Naive thymus-derived CD4-positive, alpha-beta T cell (primary cell): ENCODE data around the gene SSBP2. TPM values are rescaled to one million over a fixed set of nuclear protein-coding genes. Genes with fewer than 3 reads are reported as not detected.

Experiments used
- ATAC-seq: fragments of 150-1000 bp; cut with Tn5 transposase; 2 replicates; pipeline ENCODE4 v1.10.0; 2021; ENCODE audit warnings: mild to moderate bottlenecking, moderate library complexity
- CTCF ChIA-PET: fragments of 350-600 bp; sonication (Branson Sonifier 250); formaldehyde crosslinking; loops from one replicate; lab custom pipeline; 2021; ENCODE audit warnings: antibody characterized with exemption; lab: Charles Lee
- POLR2A ChIA-PET: fragments of 350-600 bp; sonication (Branson Sonifier 250); formaldehyde crosslinking; loops from one replicate; lab custom pipeline; 2021; ENCODE audit warnings: antibody characterized with exemption, inconsistent platforms; lab: Charles Lee
- DNase-seq, 9 donors: peaks; one replicate each; pipeline versions ENCODE4 v3.0.0 to v3.0.0-alpha.2; 2020 to 2022; ENCODE audit warnings: mixed read lengths in 1 of 9
- H3K27ac ChIP-seq: one replicate; pipeline ENCODE4 v1.7.0; 2013; ENCODE audit warnings: mild to moderate bottlenecking, low read depth, low read length, moderate library complexity
- H3K27me3 ChIP-seq, 2 donors: one replicate each; pipeline ENCODE4 v1.7.0; 2013; ENCODE audit warnings: low read length in 2 of 2, mild to moderate bottlenecking in 2 of 2, moderate library complexity in 2 of 2; ENCODE audit not compliant: control insufficient read depth in 2 of 2, insufficient read depth in 2 of 2
- H3K36me3 ChIP-seq, 3 experiments: 1 replicate in 2 of 3; 2 replicates in 1 of 3; pipeline ENCODE4 v1.7.0; 2013; ENCODE audit warnings: low read length in 3 of 3, mild to moderate bottlenecking in 3 of 3, moderate library complexity in 1 of 3; ENCODE audit not compliant: insufficient read depth in 3 of 3, control insufficient read depth in 2 of 3
- H3K4me1 ChIP-seq, 2 donors: one replicate each; pipeline ENCODE4 v1.7.0; 2013; ENCODE audit warnings: low read length in 2 of 2, mild to moderate bottlenecking in 2 of 2, moderate library complexity in 1 of 2; ENCODE audit not compliant: control insufficient read depth in 2 of 2, insufficient read depth in 2 of 2
- H3K4me3 ChIP-seq: 2 replicates; pipeline ENCODE4 v1.7.0; 2013; ENCODE audit warnings: mild to moderate bottlenecking, low read length
- H3K9me3 ChIP-seq, 3 experiments: 1 replicate in 2 of 3; 2 replicates in 1 of 3; pipeline ENCODE4 v1.7.0; 2013; ENCODE audit warnings: low read length in 3 of 3; ENCODE audit not compliant: control insufficient read depth in 2 of 3
- H3K27ac Mint-ChIP-seq, 9 donors: one replicate each; pipeline ENCODE4 v1.8.0; 2020 to 2022; ENCODE audit warnings: mixed read lengths in 9 of 9, mild to moderate bottlenecking in 8 of 9, moderate library complexity in 5 of 9, inconsistent platforms in 2 of 9
- H3K27me3 Mint-ChIP-seq, 5 donors: one replicate each; pipeline ENCODE4 v1.8.0; 2021 to 2022; ENCODE audit warnings: mixed read lengths in 5 of 5, mild to moderate bottlenecking in 1 of 5
- H3K36me3 Mint-ChIP-seq, 5 donors: one replicate each; pipeline ENCODE4 v1.8.0; 2020 to 2022; ENCODE audit warnings: mixed read lengths in 5 of 5, mild to moderate bottlenecking in 3 of 5, inconsistent platforms in 1 of 5
- H3K4me1 Mint-ChIP-seq, 7 donors: one replicate each; pipeline ENCODE4 v1.8.0; 2020 to 2022; ENCODE audit warnings: mixed read lengths in 7 of 7, mild to moderate bottlenecking in 3 of 7, inconsistent platforms in 1 of 7
- H3K4me3 Mint-ChIP-seq, 10 donors: one replicate each; pipeline ENCODE4 v1.8.0; 2020 to 2022; ENCODE audit warnings: mild to moderate bottlenecking in 10 of 10, mixed read lengths in 10 of 10, moderate library complexity in 6 of 10, inconsistent platforms in 2 of 10
- H3K9me3 Mint-ChIP-seq, 11 donors: one replicate each; pipeline ENCODE4 v1.8.0; 2020 to 2022; ENCODE audit warnings: mixed read lengths in 11 of 11, mild to moderate bottlenecking in 4 of 11, inconsistent platforms in 1 of 11, moderate library complexity in 1 of 11
- intact Hi-C, 2 donors: fragments of 100-400 bp; cut with micrococcal nuclease; formaldehyde crosslinking; loops; one replicate each; pipeline ENCODE4 v1.15.1; 2023
- polyA plus RNA-seq, 2 donors: library from polyadenylated mRNA; unstranded; fragments of 300-500 nt; fragmentation: Illumina TruSeq; gene quantifications; one replicate each; pipeline ENCODE4 v1.2.3, GENCODE V29; 2021
- total RNA-seq, 6 experiments: library from RNA in 5 of 6; stranded (reverse) in 5 of 6; gene quantifications; 1 replicate in 5 of 6; 2 replicates in 1 of 6; pipeline ENCODE4 v1.2.3 and lab custom pipeline; 2021 to 2026

The SSBP2 gene
- total and polyA plus RNA-seq, 7 experiments from 2014 or later: 36.7 to 99.8 (median 70.7) TPM

DNA sequence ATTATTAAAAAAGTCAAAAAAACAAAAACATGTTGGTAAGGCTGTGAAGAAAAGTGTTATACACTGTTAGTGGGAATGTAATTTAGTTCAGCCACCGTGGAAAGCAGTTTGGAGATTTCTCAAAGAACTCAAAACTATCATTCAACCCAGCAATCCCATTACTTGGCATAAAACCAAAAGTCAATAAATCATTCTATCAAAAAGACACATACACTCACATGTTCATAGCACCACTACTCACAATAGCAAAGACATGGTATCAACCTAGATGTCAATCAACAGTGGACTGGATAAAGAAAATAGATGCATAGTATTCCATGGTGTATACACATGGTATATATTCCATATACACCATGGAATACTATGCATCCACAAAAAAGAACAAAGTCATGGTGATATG, 208.7 kb downstream of the SSBP2 start:
- ChIA-PET POLR2A (no interaction called here), CTCF (no interaction called here)
- H3K4me3 Mint-ChIP-seq: no peak overlapping the region
- Histone ChIP-seq H3K4me1 (peaks cover 0 to 14% of the 10 kb centered on the region in 2 donors), H3K36me3 (no peaks in the 10 kb centered on the region), H3K27me3 (no peaks in the 10 kb centered on the region), H3K27ac (no peak overlapping the region), H3K9me3 (no peaks in the 10 kb centered on the region), H3K4me3 (no peak overlapping the region)
- peaks cover 0 to 25% (median 1%) of the 10 kb centered on the region in 11 donors for H3K9me3 Mint-ChIP-seq
- ATAC-seq (no peak), DNase-seq (no peak)
- H3K27me3 Mint-ChIP-seq: no peaks in the 10 kb centered on the region
- peaks cover 0 to 59% (median 35%) of the 10 kb centered on the region in 5 donors for H3K36me3 Mint-ChIP-seq
- H3K27ac Mint-ChIP-seq: peak overlapping the region in 1 of 9 donors; percentile 23
- intact Hi-C loops: no loop called here
- H3K4me1 Mint-ChIP-seq: peaks cover 18 to 57% (median 45%) of the 10 kb centered on the region in 7 donors

DNA sequence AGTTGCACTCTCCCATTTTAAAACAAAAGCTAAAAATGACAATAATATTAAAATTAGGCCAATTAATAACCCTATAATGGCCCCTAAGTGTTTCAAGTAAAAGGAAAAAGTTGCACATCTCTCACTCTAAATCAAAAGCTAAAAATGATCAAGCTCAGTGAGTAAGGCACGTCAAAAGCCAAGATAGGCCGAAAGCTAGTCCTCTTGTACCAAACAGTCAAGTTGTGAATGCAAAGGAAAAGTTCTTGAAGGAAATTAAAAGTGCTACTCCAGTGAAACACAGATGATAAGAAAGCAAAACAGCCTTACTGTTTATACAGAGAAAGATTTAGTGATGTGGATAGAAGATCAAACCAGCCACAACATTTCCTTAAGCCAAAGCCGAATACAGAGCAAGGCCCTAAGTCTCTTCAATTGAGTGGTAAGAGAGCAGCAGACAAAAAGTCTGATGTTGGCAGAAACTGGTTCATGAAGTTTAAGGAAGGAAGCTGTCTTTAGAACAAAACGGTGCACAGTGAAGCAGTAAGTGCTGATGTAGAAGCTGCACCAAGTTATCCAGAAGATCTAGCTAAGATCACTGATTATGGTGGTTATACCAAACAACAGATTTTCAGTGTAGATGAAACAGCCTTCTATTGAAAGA, 212.9 kb downstream of the SSBP2 start:
- Histone ChIP-seq H3K4me3 (no peak overlapping the region), H3K9me3 (no peaks in the 10 kb centered on the region), H3K36me3 (no peaks in the 10 kb centered on the region), H3K4me1 (peaks cover 0 to 34% of the 10 kb centered on the region in 2 donors), H3K27me3 (no peaks in the 10 kb centered on the region), H3K27ac (peak overlapping the region; percentile 62)
- intact Hi-C loops: loop anchor here in 1 of 2 donors (1.0 to 10.0 kb wide), 4 partner anchors 9 to 300 kb away; partner anchors contain the start of genes SSBP2 and ZCCHC9
- ATAC-seq: peak; percentile 88
- peak in 7 of 9 donors; percentile 27 to 76 (median 59) for DNase-seq
- POLR2A ChIA-PET: interaction anchor here (1.0 kb wide), 1 partner anchor 14 kb away, joined by 4 read pairs; no protein-coding TSS in a partner anchor
- Mint-ChIP-seq H3K27me3 (no peaks in the 10 kb centered on the region), H3K4me1 (peaks cover 30 to 94% (median 83%) of the 10 kb centered on the region in 7 donors), H3K36me3 (peaks cover 0 to 54% (median 34%) of the 10 kb centered on the region in 5 donors), H3K9me3 (peaks cover 0 to 16% (median 1%) of the 10 kb centered on the region in 11 donors), H3K4me3 (peak overlapping the region in 9 of 10 donors; percentile 7 to 69 (median 60)), H3K27ac (peak overlapping the region; percentile 50 to 92 (median 88))
- CTCF ChIA-PET: interaction anchor here (1.0 kb wide), 1 partner anchor 225 kb away, joined by 3 read pairs; no protein-coding TSS in a partner anchor

DNA sequence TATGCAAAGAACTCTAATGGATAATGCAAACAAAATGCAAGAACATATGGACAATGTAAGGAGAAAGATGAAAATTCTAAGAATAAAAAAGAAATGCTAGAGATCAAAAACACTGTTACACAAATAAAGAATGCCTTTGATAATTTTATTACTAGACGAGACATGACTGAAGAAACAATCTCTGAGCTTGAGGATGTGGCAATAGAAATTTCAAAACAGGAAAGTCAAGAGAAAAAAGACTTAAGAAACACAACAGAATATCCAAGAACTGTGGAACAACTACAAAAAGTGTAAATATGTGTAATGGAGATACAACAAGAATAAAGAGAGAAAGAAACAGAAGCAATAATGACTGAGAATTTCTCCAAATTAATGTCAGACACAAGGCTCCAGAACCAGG, 216.5 kb downstream of the SSBP2 start:
- no peak overlapping the region for H3K27ac ChIP-seq
- Mint-ChIP-seq H3K4me1 (peaks cover 28 to 100% (median 80%) of the 10 kb centered on the region in 7 donors), H3K36me3 (peaks cover 9 to 42% (median 25%) of the 10 kb centered on the region in 5 donors), H3K4me3 (peak overlapping the region in 9 of 10 donors; percentile 8 to 74 (median 50)), H3K27ac (peak overlapping the region in 8 of 9 donors; percentile 77 to 92 (median 85)), H3K9me3 (peaks cover 0 to 8% (median 0%) of the 10 kb centered on the region in 11 donors), H3K27me3 (no peaks in the 10 kb centered on the region)
- H3K4me3 ChIP-seq: no peak overlapping the region
- intact Hi-C loops: loop anchor here in 1 of 2 donors (2.0 to 10.0 kb wide), 2 partner anchors 20 to 230 kb away; partner anchors contain the start of gene ZCCHC9
- no peaks in the 10 kb centered on the region for H3K36me3 ChIP-seq
- ATAC-seq: no peak
- DNase-seq: no peak
- ChIA-PET CTCF (no interaction called here), POLR2A (interaction anchor here (1.2 kb wide), 1 partner anchor 216 kb away, joined by 3 read pairs; the partner anchor contains the start of gene SSBP2)
- H3K9me3 ChIP-seq: no peaks in the 10 kb centered on the region
- peaks cover 0 to 39% of the 10 kb centered on the region in 2 donors for H3K4me1 ChIP-seq
- no peaks in the 10 kb centered on the region for H3K27me3 ChIP-seq

- peaks cover 28 to 98% (median 78%) of the 10 kb centered on the region in 7 donors for H3K4me1 Mint-ChIP-seq
- DNase-seq (no peak), ATAC-seq (no peak)
- H3K27me3 ChIP-seq: no peaks in the 10 kb centered on the region
- no peak overlapping the region for H3K4me3 ChIP-seq
- H3K4me1 ChIP-seq: peaks cover 0 to 38% of the 10 kb centered on the region in 2 donors
- no peaks in the 10 kb centered on the region for H3K27me3 Mint-ChIP-seq
- no peaks in the 10 kb centered on the region for H3K9me3 ChIP-seq
- ChIA-PET CTCF (no interaction called here), POLR2A (interaction anchor here (1.2 kb wide), 1 partner anchor 217 kb away, joined by 3 read pairs; the partner anchor contains the start of gene SSBP2)
- H3K9me3 Mint-ChIP-seq: peaks cover 0 to 3% (median 0%) of the 10 kb centered on the region in 11 donors
- peak overlapping the region; percentile 22 for H3K27ac ChIP-seq
- intact Hi-C loops: loop anchor here in 1 of 2 donors (2.0 to 10.0 kb wide), 2 partner anchors 19 to 229 kb away; partner anchors contain the start of gene ZCCHC9
- no peaks in the 10 kb centered on the region for H3K36me3 ChIP-seq
- H3K4me3 Mint-ChIP-seq: peak overlapping the region in 9 of 10 donors; percentile 8 to 74 (median 50)
- peaks cover 11 to 38% (median 24%) of the 10 kb centered on the region in 5 donors for H3K36me3 Mint-ChIP-seq
- peak overlapping the region in 8 of 9 donors; percentile 77 to 92 (median 85) for H3K27ac Mint-ChIP-seq
Observed at GRCh38 chr5:81533629-81534405, 217.1 kb downstream of the SSBP2 start.

GRCh38 chr5:81530919-81531318, 220.0 kb downstream of the SSBP2 start:
- peaks cover 11 to 39% (median 22%) of the 10 kb centered on the region in 5 donors for H3K36me3 Mint-ChIP-seq
- no peak overlapping the region for H3K4me3 ChIP-seq
- peaks cover 0 to 22% of the 10 kb centered on the region in 2 donors for H3K4me1 ChIP-seq
- no peaks in the 10 kb centered on the region for H3K9me3 Mint-ChIP-seq
- no peak overlapping the region for H3K27ac ChIP-seq
- H3K27me3 ChIP-seq: no peaks in the 10 kb centered on the region
- ATAC-seq (no peak), DNase-seq (no peak)
- no peaks in the 10 kb centered on the region for H3K9me3 ChIP-seq
- H3K27me3 Mint-ChIP-seq: no peaks in the 10 kb centered on the region
- peaks cover 13 to 81% (median 57%) of the 10 kb centered on the region in 7 donors for H3K4me1 Mint-ChIP-seq
- CTCF ChIA-PET: no interaction called here
- H3K27ac Mint-ChIP-seq: no peak overlapping the region
- intact Hi-C loops: loop anchor here in 1 of 2 donors (10.0 kb wide), 1 partner anchor 226 kb away; the partner anchor contains the start of gene ZCCHC9
- H3K36me3 ChIP-seq: no peaks in the 10 kb centered on the region
- H3K4me3 Mint-ChIP-seq: no peak overlapping the region
- POLR2A ChIA-PET: no interaction called here

GRCh38 chr5:81525690-81526089, 225.2 kb downstream of the SSBP2 start:
- Mint-ChIP-seq H3K4me3 (peak overlapping the region in 1 of 10 donors; percentile 0), H3K36me3 (peaks cover 8 to 23% (median 16%) of the 10 kb centered on the region in 5 donors), H3K27me3 (no peaks in the 10 kb centered on the region), H3K4me1 (peaks cover 6 to 38% (median 28%) of the 10 kb centered on the region in 7 donors), H3K27ac (peak overlapping the region in 3 of 9 donors; percentile 7 to 20 (median 10)), H3K9me3 (no peaks in the 10 kb centered on the region)
- ATAC-seq: peak; percentile 48
- Histone ChIP-seq H3K4me3 (no peak overlapping the region), H3K9me3 (no peaks in the 10 kb centered on the region), H3K27me3 (no peaks in the 10 kb centered on the region), H3K27ac (no peak overlapping the region), H3K4me1 (no peaks in the 10 kb centered on the region), H3K36me3 (no peaks in the 10 kb centered on the region)
- intact Hi-C loops: loop anchor here in 1 of 2 donors (2.0 kb wide), 1 partner anchor 17 kb away; no protein-coding TSS in a partner anchor
- CTCF ChIA-PET: no interaction called here
- POLR2A ChIA-PET: no interaction called here
- DNase-seq: no peak
